Endothelial cell of umbilical vein (primary cell): ENCODE data around the gene OCA2. TPM values are rescaled to one million over a fixed set of nuclear protein-coding genes. Genes with fewer than 3 reads are reported as not detected.

Experiments
- BruUV-seq: library from RNA; stranded (reverse); fragments of 400-500 nt; replicated peaks from 2 replicates; lab custom pipeline; 2021; lab: Mats Ljungman, UMichigan
- CTCF ChIA-PET: fragments of 300-600, 350-600 bp; sonication (Branson Sonifier 250); formaldehyde crosslinking; loops from one replicate; lab custom pipeline; 2021; ENCODE audit warnings: antibody characterized with exemption, inconsistent platforms; lab: Charles Lee
- POLR2A ChIA-PET: fragments of 300-600, 350-600 bp; sonication (Branson Sonifier 250); formaldehyde crosslinking; loops from one replicate; lab custom pipeline; 2021; ENCODE audit warnings: antibody characterized with exemption, inconsistent platforms; lab: Charles Lee
- DNase-seq: peaks from one replicate; pipeline ENCODE4 v3.0.0-alpha.2; 2011; ENCODE audit warnings: low read depth, low spot score
- FAIRE-seq: peaks from 2 replicates; lab custom pipeline; 2011; peaks lifted over from hg19 to GRCh38; lab: Jason Lieb, UNC
- H2AFZ ChIP-seq: 2 replicates; pipeline ENCODE4 v1.6.0; 2012; ENCODE audit warnings: low read depth, low read length, control low read depth, inconsistent platforms
- H3K27ac ChIP-seq: 2 replicates; pipeline ENCODE4 v1.5.1; 2011; ENCODE audit warnings: low read depth, mild to moderate bottlenecking, control low read depth, low read length, moderate library complexity; ENCODE audit not compliant: insufficient read depth
- H3K27me3 ChIP-seq, 2 experiments: 2 replicates each; pipeline versions ENCODE4 v1.6.0 to v1.6.1; 2011; ENCODE audit warnings: low read length in 2 of 2, mixed read lengths in 1 of 2; ENCODE audit not compliant: control insufficient read depth in 2 of 2, insufficient read depth in 2 of 2
- H3K36me3 ChIP-seq, 2 experiments: 2 replicates in 1 of 2; 3 replicates in 1 of 2; pipeline ENCODE4 v1.5.1; 2011; ENCODE audit warnings: low read length in 2 of 2, mild to moderate bottlenecking in 1 of 2, moderate library complexity in 1 of 2; ENCODE audit not compliant: control insufficient read depth in 2 of 2, insufficient read depth in 2 of 2; ENCODE audit errors: extremely low read depth in 1 of 2
- H3K4me1 ChIP-seq: 3 replicates; pipeline ENCODE4 v1.5.1; 2011; ENCODE audit warnings: mild to moderate bottlenecking, low read length; ENCODE audit not compliant: control insufficient read depth, insufficient read depth; ENCODE audit errors: extremely low read depth
- H3K4me2 ChIP-seq: 2 replicates; pipeline ENCODE4 v1.6.1; 2011; ENCODE audit warnings: low read length, control low read depth, mixed read lengths; ENCODE audit not compliant: insufficient read depth
- H3K4me3 ChIP-seq, 3 experiments: fragments of 200-600 bp in 1 of 3; sonication (generic), shearing (Covaris generic) in 1 of 3; replicated peaks in 1 of 3; 2 replicates each; pipeline ENCODE4 v1.5.1; 2011 to 2016; ENCODE audit warnings: control low read depth in 3 of 3, low read length in 3 of 3, mild to moderate bottlenecking in 2 of 3, inconsistent platforms in 1 of 3, low read depth in 1 of 3, moderate library complexity in 1 of 3; ENCODE audit not compliant: insufficient read depth in 1 of 3
- H3K79me2 ChIP-seq: 2 replicates; pipeline ENCODE4 v1.6.0; 2012; ENCODE audit warnings: low read length, inconsistent platforms; ENCODE audit not compliant: control insufficient read depth, insufficient read depth
- H3K9ac ChIP-seq: replicated peaks from 2 replicates; pipeline ENCODE3; 2011; ENCODE audit warnings: low read length, control low read depth; ENCODE audit not compliant: insufficient read depth; ENCODE audit errors: extremely low read depth
- H3K9me1 ChIP-seq: replicated peaks from 3 replicates; pipeline ENCODE4 v1.6.0; 2011; ENCODE audit warnings: mild to moderate bottlenecking, low read length; ENCODE audit not compliant: control insufficient read depth, insufficient read depth; ENCODE audit errors: extremely low read depth
- H3K9me3 ChIP-seq: replicated peaks from 2 replicates; pipeline ENCODE4 v1.5.1; 2012; ENCODE audit warnings: low read length, inconsistent platforms; ENCODE audit not compliant: control insufficient read depth, insufficient read depth
- H4K20me1 ChIP-seq: replicated peaks from 2 replicates; pipeline ENCODE3; 2011; ENCODE audit warnings: mild to moderate bottlenecking, low read length; ENCODE audit not compliant: control insufficient read depth, insufficient read depth; ENCODE audit errors: extremely low read depth
- EZH2 ChIP-seq: IDR thresholded peaks from 2 replicates; pipeline ENCODE4 v1.6.1; 2012; ENCODE audit warnings: borderline replicate concordance, low read depth, mild to moderate bottlenecking, moderate library complexity, low read length, inconsistent platforms; ENCODE audit not compliant: severe bottlenecking
- FOS ChIP-seq: IDR thresholded peaks from 2 replicates; pipeline ENCODE4 v1.6.1; 2011; ENCODE audit warnings: mild to moderate bottlenecking, low read length, moderate library complexity, borderline replicate concordance; ENCODE audit not compliant: insufficient read depth
- GATA2 ChIP-seq: IDR thresholded peaks from 2 replicates; pipeline ENCODE4 v1.7.0; 2011; ENCODE audit warnings: low read depth, mild to moderate bottlenecking, moderate library complexity, mixed read lengths, low read length; ENCODE audit not compliant: insufficient read length, insufficient read depth
- JUN ChIP-seq: IDR thresholded peaks from 2 replicates; pipeline ENCODE4 v1.6.1; 2011; ENCODE audit warnings: borderline replicate concordance, low read depth; ENCODE audit not compliant: insufficient read length, insufficient read depth
- MYC ChIP-seq: IDR thresholded peaks from one replicate; pipeline ENCODE4 v1.6.1; 2011; ENCODE audit warnings: mild to moderate bottlenecking, low read depth, low read length
- POLR2A ChIP-seq: IDR thresholded peaks from 2 replicates; pipeline ENCODE4 v1.6.1; 2012; ENCODE audit warnings: low read depth, mild to moderate bottlenecking, control low read depth, low read length
- POLR2AphosphoS5 ChIP-seq: IDR thresholded peaks from 2 replicates; pipeline ENCODE4 v1.6.1; 2012; ENCODE audit warnings: low read depth, mild to moderate bottlenecking, control low read depth, low read length, moderate library complexity; ENCODE audit not compliant: insufficient read depth
- dilution Hi-C: fragments of 300-500 bp; cut with MboI; formaldehyde crosslinking; loops from one replicate; pipeline ENCODE4 v1.15.0; 2019; ENCODE audit warnings: low sequenced_read_pairs; ENCODE audit not compliant: extremely low pct_ligation_motif_present
- intact Hi-C: fragments of 100-400 bp; cut with micrococcal nuclease; formaldehyde crosslinking; loops from one replicate; pipeline ENCODE4 v1.10.0; 2022
- polyA plus RNA-seq, 4 experiments: library from polyadenylated mRNA; depleted of rRNA in 3 of 4; stranded (reverse) in 3 of 4; unstranded in 1 of 4; fragments of >200 nt; gene quantifications; 2 replicates each; pipeline versions ENCODE4 v1.2.1 to v1.2.3, GENCODE V29; 2011 to 2012; ENCODE audit warnings: missing spikeins in 1 of 4
- total RNA-seq: library from RNA; stranded (reverse); gene quantifications from 2 replicates; pipeline ENCODE4 v1.2.3, GENCODE V29; 2021
- TF ChIP-seq, protein P1 (sequence below), 2 donors: IDR thresholded peaks; 1 replicate in 1 of 2; 2 replicates in 1 of 2; pipeline ENCODE4 v1.5.1; 2011; ENCODE audit warnings: low read length in 2 of 2, mild to moderate bottlenecking in 2 of 2, moderate library complexity in 2 of 2, control low read depth in 1 of 2, inconsistent platforms in 1 of 2, low read depth in 1 of 2; ENCODE audit not compliant: insufficient read depth in 1 of 2; ENCODE audit errors: extremely low read depth in 1 of 2
- TF ChIP-seq, protein P2 (sequence below): IDR thresholded peaks from 2 replicates; pipeline ENCODE4 v1.6.1; 2011; ENCODE audit not compliant: insufficient read depth, insufficient read length

OCA2 gene
- total and polyA plus RNA-seq, 2 donors (not counting 3 experiments of a cell fraction or from before 2014, with no cell fraction given) = not detected

DNA sequence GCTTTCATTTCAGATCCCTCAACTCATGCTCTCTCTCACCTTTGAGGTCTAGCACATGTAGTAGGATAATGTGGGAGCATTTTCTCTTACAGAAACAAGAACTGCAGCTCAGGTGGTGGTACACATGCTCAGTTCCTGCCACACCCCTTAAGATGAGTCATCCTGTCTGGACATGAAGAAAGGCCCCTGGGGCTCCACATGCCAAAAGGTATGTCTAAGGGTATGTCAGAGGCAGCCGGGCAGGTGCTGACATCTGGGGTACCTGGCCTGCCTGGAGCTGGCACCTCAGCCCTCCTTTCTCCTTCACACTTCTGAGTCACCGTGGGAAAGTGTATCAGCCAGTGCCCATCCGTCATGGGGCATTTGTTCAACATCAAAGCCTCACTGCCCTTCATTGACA lies 209.9 kb downstream of the OCA2 start:
- dilution Hi-C loops = no loop called here

More for the DNA sequence above, 209.9 kb downstream of the OCA2 start:
- no peak for TF ChIP-seq POLR2A
- TF ChIP-seq MYC = no peak
- TF ChIP-seq GATA2 = no peak
- TF ChIP-seq FOS = no peak
- TF ChIP-seq JUN = no peak
- no peak for TF ChIP-seq POLR2AphosphoS5
- TF ChIP-seq, protein P1, sequence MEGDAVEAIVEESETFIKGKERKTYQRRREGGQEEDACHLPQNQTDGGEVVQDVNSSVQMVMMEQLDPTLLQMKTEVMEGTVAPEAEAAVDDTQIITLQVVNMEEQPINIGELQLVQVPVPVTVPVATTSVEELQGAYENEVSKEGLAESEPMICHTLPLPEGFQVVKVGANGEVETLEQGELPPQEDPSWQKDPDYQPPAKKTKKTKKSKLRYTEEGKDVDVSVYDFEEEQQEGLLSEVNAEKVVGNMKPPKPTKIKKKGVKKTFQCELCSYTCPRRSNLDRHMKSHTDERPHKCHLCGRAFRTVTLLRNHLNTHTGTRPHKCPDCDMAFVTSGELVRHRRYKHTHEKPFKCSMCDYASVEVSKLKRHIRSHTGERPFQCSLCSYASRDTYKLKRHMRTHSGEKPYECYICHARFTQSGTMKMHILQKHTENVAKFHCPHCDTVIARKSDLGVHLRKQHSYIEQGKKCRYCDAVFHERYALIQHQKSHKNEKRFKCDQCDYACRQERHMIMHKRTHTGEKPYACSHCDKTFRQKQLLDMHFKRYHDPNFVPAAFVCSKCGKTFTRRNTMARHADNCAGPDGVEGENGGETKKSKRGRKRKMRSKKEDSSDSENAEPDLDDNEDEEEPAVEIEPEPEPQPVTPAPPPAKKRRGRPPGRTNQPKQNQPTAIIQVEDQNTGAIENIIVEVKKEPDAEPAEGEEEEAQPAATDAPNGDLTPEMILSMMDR (IDR thresholded peaks at IDR 0.05; ENCODE audit: extremely low read depth in 1 of 2, insufficient read depth in 1 of 2, low read depth in 1 of 2, low read length in 2 of 2) = no peak
- TF ChIP-seq EZH2 = no peak
- TF ChIP-seq, protein P2, sequence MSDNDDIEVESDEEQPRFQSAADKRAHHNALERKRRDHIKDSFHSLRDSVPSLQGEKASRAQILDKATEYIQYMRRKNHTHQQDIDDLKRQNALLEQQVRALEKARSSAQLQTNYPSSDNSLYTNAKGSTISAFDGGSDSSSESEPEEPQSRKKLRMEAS = no peak
- no peak overlapping the region for H3K4me2 ChIP-seq
- H3K79me2 ChIP-seq = no peaks in the 10 kb centered on the region
- no peak for FAIRE-seq
- no peak overlapping the region for H3K9ac ChIP-seq
- H3K27me3 ChIP-seq = no peaks in the 10 kb centered on the region
- no TSS peak for BruUV-seq
- peaks cover 2% of the 10 kb centered on the region for H3K9me3 ChIP-seq
- H3K4me3 ChIP-seq = no peak overlapping the region
- no peaks in the 10 kb centered on the region for H3K36me3 ChIP-seq
- CTCF ChIA-PET = no interaction called here
- POLR2A ChIA-PET = no interaction called here
- no peak overlapping the region for H3K27ac ChIP-seq
- no peak for DNase-seq
- H3K4me1 ChIP-seq = no peaks in the 10 kb centered on the region
- intact Hi-C loops = no loop called here
- H3K9me1 ChIP-seq = no peaks in the 10 kb centered on the region
- H2AFZ ChIP-seq = no peak overlapping the region
- H4K20me1 ChIP-seq = no peaks in the 10 kb centered on the region
